HL-60 (cell line): ENCODE measurements around the gene SH3PXD2A.

ENCODE experiments used
- DNase-seq, 2 experiments: peaks; one replicate each; pipeline ENCODE4 v3.0.0-alpha.2; 2010 to 2020; ENCODE audit warnings: low read depth in 1 of 2, low spot score in 1 of 2
- H3K27ac ChIP-seq: fragments of 250-450 bp; sonication (Bioruptor Pico); replicated peaks from 2 replicates; pipeline ENCODE4 v1.5.1; 2020; ENCODE audit warnings: mild to moderate bottlenecking, moderate library complexity
- H3K27me3 ChIP-seq: fragments of 250-450 bp; sonication (Bioruptor Pico); 2 replicates; pipeline ENCODE4 v1.5.1; 2021; ENCODE audit warnings: mild to moderate bottlenecking, moderate library complexity; ENCODE audit not compliant: insufficient read depth, poor library complexity, severe bottlenecking
- H3K4me3 ChIP-seq: replicated peaks from 2 replicates; pipeline ENCODE4 v1.5.1; 2011; ENCODE audit warnings: mild to moderate bottlenecking, control low read depth, low read length; ENCODE audit not compliant: insufficient read depth
- CTCF ChIP-seq: IDR thresholded peaks from one replicate; pipeline ENCODE4 v1.5.1; 2011; ENCODE audit warnings: low read length, control low read depth, inconsistent platforms; ENCODE audit not compliant: insufficient read depth
- GABPA ChIP-seq: IDR thresholded peaks from 2 replicates; pipeline ENCODE4 v1.6.1; 2012; ENCODE audit warnings: low read depth
- POLR2AphosphoS5 ChIP-seq: IDR thresholded peaks from 2 replicates; pipeline ENCODE4 v1.6.1; 2012; ENCODE audit warnings: low read depth
- REST ChIP-seq: IDR thresholded peaks from 2 replicates; pipeline ENCODE4 v1.6.1; 2012; ENCODE audit warnings: low read depth; ENCODE audit not compliant: insufficient replicate concordance
- SPI1 ChIP-seq: IDR thresholded peaks from 2 replicates; pipeline ENCODE4 v1.6.1; 2012; ENCODE audit warnings: low read depth, mild to moderate bottlenecking, borderline replicate concordance

SH3PXD2A gene

GRCh38 chr10:103838070-103838395, 17.3 kb downstream of the SH3PXD2A start:
- DNase-seq, result no peak
- TF ChIP-seq POLR2AphosphoS5 (no peak), REST (no peak), SPI1 (no peak), GABPA (no peak), CTCF (no peak)
- Histone ChIP-seq H3K27ac (no peak overlapping the region), H3K4me3 (no peak overlapping the region), H3K27me3 (no peaks in the 10 kb centered on the region)

GRCh38 chr10:103837370-103838069, 17.9 kb downstream of the SH3PXD2A start:
- Histone ChIP-seq H3K27me3 (no peaks in the 10 kb centered on the region), H3K4me3 (no peak overlapping the region), H3K27ac (no peak overlapping the region)
- DNase-seq, result no peak
- no peak for TF ChIP-seq SPI1
- no peak for TF ChIP-seq CTCF
- no peak for TF ChIP-seq REST
- no peak for TF ChIP-seq GABPA
- no peak for TF ChIP-seq POLR2AphosphoS5

- no peak overlapping the region for H3K27ac ChIP-seq
- no peak for DNase-seq
- TF ChIP-seq POLR2AphosphoS5, result no peak
- TF ChIP-seq GABPA, result no peak
- no peak for TF ChIP-seq SPI1
- TF ChIP-seq CTCF, result no peak
Measured at GRCh38 chr10:103836861-103837260, 18.5 kb downstream of the SH3PXD2A start.

GRCh38 chr10:103836273-103836672, 19.1 kb downstream of the SH3PXD2A start:
- no peak overlapping the region for H3K27ac ChIP-seq
- no peak for DNase-seq
- no peak overlapping the region for H3K4me3 ChIP-seq
- TF ChIP-seq REST (no peak), SPI1 (no peak), POLR2AphosphoS5 (no peak)
- no peaks in the 10 kb centered on the region for H3K27me3 ChIP-seq

More at GRCh38 chr10:103836861-103837260, 18.5 kb downstream of the SH3PXD2A start:
- H3K4me3 ChIP-seq, result no peak overlapping the region
- no peaks in the 10 kb centered on the region for H3K27me3 ChIP-seq
